Stomach (tissue), 9 donors: Measurements from ENCODE around the gene SLBP. TPM values are rescaled to one million over a fixed set of nuclear protein-coding genes. Genes with fewer than 3 reads are reported as not detected.
A peak's percentile ranks its signal among the peaks of the same experiment; 100 is the strongest.

Experiments
- DNase-seq, 2 donors: peaks; one replicate each; pipeline versions ENCODE4 v3.0.0 to v3.0.0-alpha.2; 2013 to 2019
- H3K27ac ChIP-seq, 5 donors: fragments of 200-600 bp in 4 of 5; sonication (generic) in 4 of 5; one replicate each; pipeline ENCODE4 v1.5.1; 2013 to 2019; ENCODE audit warnings: mild to moderate bottlenecking in 1 of 5, moderate library complexity in 1 of 5
- H3K27me3 ChIP-seq, 3 donors: fragments of 200-600 bp; sonication (generic); one replicate each; pipeline ENCODE4 v1.5.1; 2017 to 2019; ENCODE audit warnings: mixed run types in 1 of 3
- H3K36me3 ChIP-seq, 4 donors: fragments of 200-600 bp; sonication (generic); 1 replicate in 3 of 4; 2 replicates in 1 of 4; pipeline ENCODE4 v1.5.1; 2016 to 2019
- H3K4me1 ChIP-seq, 4 donors: fragments of 200-600 bp; sonication (generic); one replicate each; pipeline ENCODE4 v1.5.1; 2016 to 2019
- H3K4me3 ChIP-seq, 4 donors: fragments of 200-600 bp; sonication (generic) in 3 of 4; one replicate each; pipeline ENCODE4 v1.5.1; 2016 to 2019; ENCODE audit warnings: mild to moderate bottlenecking in 1 of 4
- H3K9me3 ChIP-seq, 4 donors: fragments of 200-600 bp; sonication (generic); one replicate each; pipeline ENCODE4 v1.5.1; 2016 to 2019
- EP300 ChIP-seq: sonication (generic); formaldehyde crosslinking; IDR thresholded peaks from one replicate; pipeline ENCODE4 v1.6.1; 2017; ENCODE audit warnings: antibody characterized with exemption
- POLR2A ChIP-seq, 4 donors: fragments of 450-650 bp; IDR thresholded peaks; one replicate each; pipeline ENCODE4 v1.6.1; 2016; ENCODE audit warnings: antibody characterized with exemption in 4 of 4, control low read depth in 2 of 4, mild to moderate bottlenecking in 1 of 4, moderate library complexity in 1 of 4
- POLR2AphosphoS5 ChIP-seq, 3 donors: sonication (generic); formaldehyde crosslinking; IDR thresholded peaks; one replicate each; pipeline ENCODE4 v1.6.1; 2016; ENCODE audit warnings: antibody characterized with exemption in 3 of 3
- WGBS, 5 donors: extraction: QIAGEN DNeasy Blood & Tissue Kit in 3 of 5; methylation state at CpG; one replicate each; pipeline versions ENCODE4 v1.1.5 to v1.1.7; 2013 to 2018; 5-methylcytosine and 5-hydroxymethylcytosine counted together
- intact Hi-C: fragments of 100-400 bp; cut with DNase I; formaldehyde crosslinking; loops from one replicate; pipeline ENCODE4 v1.15.1; 2023; ENCODE audit warnings: low total_unique reads
- polyA plus RNA-seq, 3 donors: library from polyadenylated mRNA; stranded (reverse); fragments of 200-250 nt; gene quantifications; one replicate each; pipeline ENCODE4 v1.2.3, GENCODE V29; 2013
- total RNA-seq, 5 donors: library from RNA; depleted of rRNA; stranded (reverse); fragments of >200 nt; gene quantifications; one replicate each; pipeline versions ENCODE4 v1.1.0 to v1.2.3, GENCODE V29; 2014 to 2016
- TF ChIP-seq, protein P1 (sequence below), 7 experiments: fragments of 450-650 bp in 4 of 7; fragments of 200-600 bp in 3 of 7; sonication (generic) in 3 of 7; IDR thresholded peaks; one replicate each; pipeline ENCODE4 v1.5.1; 2016 to 2019; ENCODE audit warnings: antibody characterized with exemption in 7 of 7, control low read depth in 2 of 7, mild to moderate bottlenecking in 1 of 7
- donor health status: healthy with polysubstance abuse.
- donor health status: Bipolar disorder and iron deficiency.
- donor health status: healthy.

Gene SLBP
- total and polyA plus RNA-seq, 8 donors = 28.3 to 163 (median 38.1) TPM

DNA sequence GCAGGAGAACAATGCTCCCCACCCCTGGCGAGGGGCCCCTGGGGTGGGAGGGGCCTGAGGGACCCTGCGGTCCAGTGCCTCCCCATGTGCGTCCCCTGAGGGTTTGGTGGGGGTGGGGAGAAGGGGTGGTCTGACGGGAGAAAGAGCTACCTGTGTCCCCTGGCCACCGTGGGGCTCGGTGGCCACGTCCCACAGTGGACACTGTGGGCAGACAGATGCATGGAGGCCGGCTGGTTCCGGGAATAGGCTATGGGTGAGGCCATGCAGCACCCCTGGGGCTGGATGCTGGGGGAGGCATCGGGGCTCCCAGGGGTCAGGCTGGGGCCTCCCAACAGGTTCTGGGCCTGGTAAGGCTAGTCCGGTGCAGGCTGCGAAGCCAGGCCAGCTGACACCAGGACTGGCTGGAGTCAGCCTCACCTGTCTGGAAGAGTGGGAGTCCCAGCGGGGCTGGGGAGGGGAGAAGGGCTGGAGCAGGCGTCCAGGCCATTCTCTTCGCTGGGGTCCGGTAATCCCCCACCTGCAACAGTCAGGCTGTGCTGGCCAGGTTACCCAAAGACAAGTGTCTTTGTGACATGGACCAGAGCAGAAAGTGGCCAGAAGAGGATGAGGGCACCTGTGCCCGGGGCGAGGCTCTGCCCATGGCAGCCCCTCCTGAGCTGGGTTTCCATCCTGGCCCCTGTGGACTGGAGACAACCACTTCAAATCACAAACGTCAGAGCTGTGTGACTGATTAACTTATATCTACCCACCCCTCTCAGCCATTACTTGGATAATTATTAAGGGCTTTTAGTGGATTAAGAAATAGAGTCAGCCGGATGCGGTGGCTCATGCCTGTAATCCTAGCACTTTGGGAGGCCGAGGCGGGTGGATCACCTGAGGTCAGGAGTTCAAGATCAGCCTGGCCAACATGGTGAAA lies 26.6 kb downstream of the SLBP start:
- H3K27ac ChIP-seq = peak overlapping the region in 4 of 5 donors; percentile 68 to 91 (median 81)
- no peak for DNase-seq
- no peaks in the 10 kb centered on the region for H3K27me3 ChIP-seq
- WGBS, 5 donors = 71 to 80% (median 74%) methylated on average over 23 of the region's 23 CpGs
- intact Hi-C loops = no loop called here
- peaks cover 0 to 5% (median 4%) of the 10 kb centered on the region in 4 donors for H3K36me3 ChIP-seq
- TF ChIP-seq, protein P1, sequence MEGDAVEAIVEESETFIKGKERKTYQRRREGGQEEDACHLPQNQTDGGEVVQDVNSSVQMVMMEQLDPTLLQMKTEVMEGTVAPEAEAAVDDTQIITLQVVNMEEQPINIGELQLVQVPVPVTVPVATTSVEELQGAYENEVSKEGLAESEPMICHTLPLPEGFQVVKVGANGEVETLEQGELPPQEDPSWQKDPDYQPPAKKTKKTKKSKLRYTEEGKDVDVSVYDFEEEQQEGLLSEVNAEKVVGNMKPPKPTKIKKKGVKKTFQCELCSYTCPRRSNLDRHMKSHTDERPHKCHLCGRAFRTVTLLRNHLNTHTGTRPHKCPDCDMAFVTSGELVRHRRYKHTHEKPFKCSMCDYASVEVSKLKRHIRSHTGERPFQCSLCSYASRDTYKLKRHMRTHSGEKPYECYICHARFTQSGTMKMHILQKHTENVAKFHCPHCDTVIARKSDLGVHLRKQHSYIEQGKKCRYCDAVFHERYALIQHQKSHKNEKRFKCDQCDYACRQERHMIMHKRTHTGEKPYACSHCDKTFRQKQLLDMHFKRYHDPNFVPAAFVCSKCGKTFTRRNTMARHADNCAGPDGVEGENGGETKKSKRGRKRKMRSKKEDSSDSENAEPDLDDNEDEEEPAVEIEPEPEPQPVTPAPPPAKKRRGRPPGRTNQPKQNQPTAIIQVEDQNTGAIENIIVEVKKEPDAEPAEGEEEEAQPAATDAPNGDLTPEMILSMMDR (IDR thresholded peaks at IDR 0.05) = no peak
- no peak for TF ChIP-seq POLR2A (IDR thresholded peaks at IDR 0.05)
- no peak for TF ChIP-seq POLR2AphosphoS5 (IDR thresholded peaks at IDR 0.05)
- no peak for TF ChIP-seq EP300
- H3K4me3 ChIP-seq = peak overlapping the region in 2 of 4 donors; percentile 73 to 81
- H3K4me1 ChIP-seq = peaks cover 8 to 28% (median 19%) of the 10 kb centered on the region in 4 donors
- H3K9me3 ChIP-seq = no peaks in the 10 kb centered on the region

DNA sequence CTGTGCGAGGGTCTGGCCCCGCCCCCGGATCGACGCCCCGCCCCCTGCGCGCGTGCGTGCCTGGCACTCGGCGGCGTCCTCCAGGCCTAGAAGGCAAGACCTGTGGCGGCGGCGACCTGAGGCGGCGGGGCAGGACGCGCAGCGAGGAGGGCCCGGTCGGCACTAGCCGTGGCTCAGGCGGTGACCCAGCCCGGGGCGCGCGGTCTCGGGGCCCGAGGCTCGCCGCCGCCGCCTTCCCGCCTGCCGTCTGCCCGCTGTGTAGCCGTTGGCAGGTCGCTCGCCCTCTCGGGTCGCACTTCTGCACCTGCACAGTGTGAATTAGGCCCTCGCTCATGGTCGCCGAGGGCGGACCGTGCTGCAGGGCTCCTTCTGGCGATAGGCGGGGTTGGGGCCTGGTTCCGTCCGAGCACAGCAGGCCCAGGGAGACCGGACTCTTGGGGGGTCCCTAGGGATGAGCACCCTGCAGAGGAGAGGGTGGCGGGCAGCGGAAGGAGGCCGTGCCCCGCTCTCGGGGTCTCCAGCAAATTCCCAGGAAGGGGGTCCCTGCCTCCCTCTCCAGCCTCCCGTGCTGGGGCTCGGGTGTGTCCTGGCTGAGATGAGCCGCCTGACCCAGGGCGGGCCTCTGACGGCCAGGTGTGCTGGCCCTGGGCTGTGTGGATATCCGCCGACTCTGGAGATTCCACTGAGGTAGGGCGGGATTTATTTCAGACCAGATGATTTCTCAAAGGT lies 27.4 kb downstream of the SLBP start:
- no peaks in the 10 kb centered on the region for H3K36me3 ChIP-seq
- no peaks in the 10 kb centered on the region for H3K9me3 ChIP-seq
- peak in 1 of 2 donors; percentile 33 for DNase-seq
- H3K4me3 ChIP-seq = peak overlapping the region; percentile 70 to 81 (median 72)
- 16 to 65% (median 21%) methylated on average over 23 to 66 of the region's 66 CpGs for WGBS, 5 donors
- intact Hi-C loops = no loop called here
- H3K27ac ChIP-seq = peak overlapping the region; percentile 68 to 91 (median 73)
- no peaks in the 10 kb centered on the region for H3K27me3 ChIP-seq
- peaks cover 8 to 28% (median 19%) of the 10 kb centered on the region in 4 donors for H3K4me1 ChIP-seq
- TF ChIP-seq POLR2AphosphoS5 (IDR thresholded peaks at IDR 0.05) = peak in 2 of 3 donors; percentile 26 to 33
- TF ChIP-seq, protein P1 (IDR thresholded peaks at IDR 0.05) = no peak

DNA sequence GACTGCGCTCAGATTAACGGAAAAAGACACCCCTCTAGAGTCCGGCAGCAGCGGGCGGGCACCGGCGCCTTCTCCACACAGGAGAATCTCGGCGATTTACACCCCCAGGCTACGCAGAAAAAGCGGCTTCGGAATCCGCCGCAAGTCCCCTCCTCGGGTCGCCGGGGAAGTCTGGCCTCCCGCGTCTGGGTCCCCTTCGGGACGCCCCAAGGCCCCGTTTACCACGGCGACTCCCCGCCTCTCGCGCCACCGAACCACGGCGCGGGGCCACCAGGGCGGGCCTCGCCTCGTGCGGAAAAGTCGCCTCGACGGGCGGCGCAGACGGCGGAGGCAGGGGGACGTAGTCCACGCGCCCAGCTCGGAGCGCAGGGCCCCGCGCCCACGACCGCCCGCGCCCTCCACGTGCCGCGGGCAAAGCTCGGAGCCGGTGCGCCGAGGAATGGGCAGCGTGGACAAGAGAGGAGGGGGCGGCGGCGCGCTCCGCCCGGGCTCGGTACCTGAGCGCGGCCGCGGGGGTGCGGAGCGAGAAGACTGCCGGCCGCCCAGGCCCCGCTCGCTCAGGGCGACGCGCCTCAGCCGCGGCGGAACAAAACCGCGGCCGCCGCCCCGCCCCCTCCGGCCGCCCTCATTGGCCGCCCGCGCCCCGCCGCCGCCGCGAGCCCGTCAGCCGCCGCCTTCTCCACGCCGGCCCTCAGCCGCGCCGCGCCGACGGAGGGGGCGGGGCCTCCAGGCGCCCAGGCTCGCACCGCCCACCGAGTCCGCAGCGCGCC lies 28.2 kb downstream of the SLBP start, which contains the start of gene FAM53A:
Gene FAM53A, minus strand, starts transcription at position 578 of the 770 bp plus-strand sequence. CDS start 15,572 bp downstream, outside the sequence.
- intact Hi-C loops = no loop called here
- no peaks in the 10 kb centered on the region for H3K9me3 ChIP-seq
- H3K27ac ChIP-seq = peak within 1 kb of the TSS; percentile 79 to 91 (median 85)
- H3K27me3 ChIP-seq = no peaks in the 10 kb centered on the region
- peak within 1 kb of the TSS; percentile 70 to 81 (median 72) for H3K4me3 ChIP-seq
- peaks cover 8 to 28% (median 19%) of the 10 kb centered on the region in 4 donors for H3K4me1 ChIP-seq
- peak; percentile 97 for DNase-seq
- no peaks in the 10 kb centered on the region for H3K36me3 ChIP-seq
- whole genome bisulfite sequencing, 5 donors = 0 to 1% (median 1%) methylated on average over 14 to 106 of the region's 118 CpGs
- no peak for TF ChIP-seq POLR2A (IDR thresholded peaks at IDR 0.05)
- TF ChIP-seq EP300 = no peak
- TF ChIP-seq, protein P1 (IDR thresholded peaks at IDR 0.05) = no peak
- no peak for TF ChIP-seq POLR2AphosphoS5 (IDR thresholded peaks at IDR 0.05)
